Liver (tissue), 3 donors: ENCODE data around the gene TMEM223.

ENCODE experiments used
- GABPA ChIP-seq, 2 donors: IDR thresholded peaks in 1 of 2; conservative IDR thresholded peaks in 1 of 2; 2 replicates each; pipeline ENCODE4 v1.6.1; 2016; ENCODE audit warnings: antibody characterized with exemption in 2 of 2, mild to moderate bottlenecking in 1 of 2, moderate library complexity in 1 of 2
- JUND ChIP-seq, 2 donors: IDR thresholded peaks; 2 replicates each; pipeline ENCODE4 v1.6.1; 2016; ENCODE audit warnings: antibody characterized with exemption in 2 of 2
- RAD21 ChIP-seq, 2 donors: IDR thresholded peaks; 2 replicates each; pipeline ENCODE4 v1.6.1; 2016; ENCODE audit warnings: antibody characterized with exemption in 2 of 2, mild to moderate bottlenecking in 2 of 2
- SP1 ChIP-seq: IDR thresholded peaks from 2 replicates; pipeline ENCODE4 v1.6.1; 2018; ENCODE audit warnings: antibody characterized with exemption, mild to moderate bottlenecking
- TAF1 ChIP-seq: conservative IDR thresholded peaks from 2 replicates; pipeline ENCODE4 v1.6.1; 2016; ENCODE audit warnings: antibody characterized with exemption, mild to moderate bottlenecking
- TF ChIP-seq, protein P1 (sequence below): fragments of 150-350 bp; IDR thresholded peaks from 2 replicates; pipeline ENCODE4 v1.5.1; 2017; ENCODE audit warnings: improper control_type of control experiment, low read depth, low read length; ENCODE audit not compliant: missing input control
- TF ChIP-seq, protein P2 (sequence below): IDR thresholded peaks from 2 replicates; pipeline ENCODE4 v1.6.1; 2016; ENCODE audit warnings: antibody characterized with exemption
- donor health status: healthy.
- donor health status: healthy.

DNA sequence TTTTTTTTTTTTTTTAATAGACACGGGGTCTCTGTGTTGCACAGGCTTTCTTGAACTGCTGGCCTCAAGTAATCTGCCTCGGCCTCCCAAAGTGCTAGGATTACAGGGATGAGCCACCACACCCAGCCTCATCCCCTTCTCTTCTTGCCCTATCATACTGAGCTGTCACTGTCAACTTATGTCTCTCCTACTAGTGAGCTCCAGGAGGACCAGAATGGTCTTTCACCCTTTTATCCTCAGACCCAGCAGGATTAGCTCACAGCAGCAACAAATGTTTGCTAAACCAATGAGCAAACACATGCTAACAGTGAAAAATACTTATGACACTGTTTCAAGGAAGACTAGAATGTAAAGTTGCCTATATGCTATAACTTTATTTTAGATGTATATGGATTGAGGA lies 19.9 kb upstream of the TMEM223 start:
- TF ChIP-seq, protein P1, sequence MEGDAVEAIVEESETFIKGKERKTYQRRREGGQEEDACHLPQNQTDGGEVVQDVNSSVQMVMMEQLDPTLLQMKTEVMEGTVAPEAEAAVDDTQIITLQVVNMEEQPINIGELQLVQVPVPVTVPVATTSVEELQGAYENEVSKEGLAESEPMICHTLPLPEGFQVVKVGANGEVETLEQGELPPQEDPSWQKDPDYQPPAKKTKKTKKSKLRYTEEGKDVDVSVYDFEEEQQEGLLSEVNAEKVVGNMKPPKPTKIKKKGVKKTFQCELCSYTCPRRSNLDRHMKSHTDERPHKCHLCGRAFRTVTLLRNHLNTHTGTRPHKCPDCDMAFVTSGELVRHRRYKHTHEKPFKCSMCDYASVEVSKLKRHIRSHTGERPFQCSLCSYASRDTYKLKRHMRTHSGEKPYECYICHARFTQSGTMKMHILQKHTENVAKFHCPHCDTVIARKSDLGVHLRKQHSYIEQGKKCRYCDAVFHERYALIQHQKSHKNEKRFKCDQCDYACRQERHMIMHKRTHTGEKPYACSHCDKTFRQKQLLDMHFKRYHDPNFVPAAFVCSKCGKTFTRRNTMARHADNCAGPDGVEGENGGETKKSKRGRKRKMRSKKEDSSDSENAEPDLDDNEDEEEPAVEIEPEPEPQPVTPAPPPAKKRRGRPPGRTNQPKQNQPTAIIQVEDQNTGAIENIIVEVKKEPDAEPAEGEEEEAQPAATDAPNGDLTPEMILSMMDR = no peak
- TF ChIP-seq SP1 (no peak), TAF1 (no peak), RAD21 (IDR thresholded peaks at IDR 0.05) (no peak), JUND (IDR thresholded peaks at IDR 0.05) (no peak), GABPA (IDR thresholded peaks at IDR 0.05 in 1 of 2, conservative IDR thresholded peaks at IDR 0.05 in 1 of 2) (no peak)
- TF ChIP-seq, protein P2, sequence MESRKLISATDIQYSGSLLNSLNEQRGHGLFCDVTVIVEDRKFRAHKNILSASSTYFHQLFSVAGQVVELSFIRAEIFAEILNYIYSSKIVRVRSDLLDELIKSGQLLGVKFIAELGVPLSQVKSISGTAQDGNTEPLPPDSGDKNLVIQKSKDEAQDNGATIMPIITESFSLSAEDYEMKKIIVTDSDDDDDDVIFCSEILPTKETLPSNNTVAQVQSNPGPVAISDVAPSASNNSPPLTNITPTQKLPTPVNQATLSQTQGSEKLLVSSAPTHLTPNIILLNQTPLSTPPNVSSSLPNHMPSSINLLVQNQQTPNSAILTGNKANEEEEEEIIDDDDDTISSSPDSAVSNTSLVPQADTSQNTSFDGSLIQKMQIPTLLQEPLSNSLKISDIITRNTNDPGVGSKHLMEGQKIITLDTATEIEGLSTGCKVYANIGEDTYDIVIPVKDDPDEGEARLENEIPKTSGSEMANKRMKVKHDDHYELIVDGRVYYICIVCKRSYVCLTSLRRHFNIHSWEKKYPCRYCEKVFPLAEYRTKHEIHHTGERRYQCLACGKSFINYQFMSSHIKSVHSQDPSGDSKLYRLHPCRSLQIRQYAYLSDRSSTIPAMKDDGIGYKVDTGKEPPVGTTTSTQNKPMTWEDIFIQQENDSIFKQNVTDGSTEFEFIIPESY = no peak
